Activated naive CD4-positive, alpha-beta T cell treated with anti-CD3 and anti-CD28 coated beads, Interleukin-2, amount 50 U/mL, for 16 hours (primary cell): Measurements from ENCODE around the gene KIAA0040.

Source experiments
- DNase-seq: peaks from one replicate; pipeline ENCODE4 v3.0.0-alpha.2; 2020

Gene KIAA0040

GRCh38 chr1:175192630-175193526 lies at the start of gene KIAA0040:
TSS of gene KIAA0040 (minus strand) at chr1:175192776. CDS start at chr1:175161013, 31,763 bp downstream.
- peak; percentile 62 for DNase-seq

- DNase-seq: no peak
These were observed 44.8 kb upstream of the KIAA0040 start for GRCh38 chr1:175237389-175237788.

GRCh38 chr1:175234639-175235038 lies 42.1 kb upstream of the KIAA0040 start:
- no peak for DNase-seq

- no peak for DNase-seq
These were observed 39.8 kb upstream of the KIAA0040 start for GRCh38 chr1:175232335-175232734.

GRCh38 chr1:175225805-175226129 lies 33.2 kb upstream of the KIAA0040 start:
- no peak for DNase-seq

GRCh38 chr1:175222296-175222938 lies 29.8 kb upstream of the KIAA0040 start:
- no peak for DNase-seq

GRCh38 chr1:175221557-175222175 lies 29.1 kb upstream of the KIAA0040 start:
- no peak for DNase-seq

- no peak for DNase-seq
These were observed 28.4 kb upstream of the KIAA0040 start for GRCh38 chr1:175220853-175221556.

GRCh38 chr1:175219774-175220173 lies 27.2 kb upstream of the KIAA0040 start:
- DNase-seq: no peak

- DNase-seq: no peak
These were observed 26.3 kb upstream of the KIAA0040 start for GRCh38 chr1:175218786-175219434.

- DNase-seq: no peak
These were observed 25.4 kb upstream of the KIAA0040 start for GRCh38 chr1:175217721-175218531.

GRCh38 chr1:175216444-175216843 lies 23.9 kb upstream of the KIAA0040 start:
- no peak for DNase-seq

- no peak for DNase-seq
These were observed 19.1 kb upstream of the KIAA0040 start for GRCh38 chr1:175211656-175212055.

- DNase-seq: no peak
These were observed 18.2 kb upstream of the KIAA0040 start for GRCh38 chr1:175210744-175211143.

GRCh38 chr1:175209493-175209921 lies 16.9 kb upstream of the KIAA0040 start:
- no peak for DNase-seq

- no peak for DNase-seq
These were observed 16.4 kb upstream of the KIAA0040 start for GRCh38 chr1:175208773-175209492.

- no peak for DNase-seq
These were observed 15.4 kb upstream of the KIAA0040 start for GRCh38 chr1:175207971-175208370.

- DNase-seq: no peak
These were observed 14.1 kb upstream of the KIAA0040 start for GRCh38 chr1:175206687-175207086.

GRCh38 chr1:175204330-175204729 lies 11.8 kb upstream of the KIAA0040 start:
- DNase-seq: no peak

GRCh38 chr1:175203570-175204068 lies 11.0 kb upstream of the KIAA0040 start:
- DNase-seq: no peak
